ENCODE results near the gene LEKR1. TPM values are rescaled to one million over a fixed set of nuclear protein-coding genes. Genes with fewer than 3 reads are reported as not detected.

Gene LEKR1
- total RNA-seq, 1 donor from 2014 or later = 0.52 TPM

DNA sequence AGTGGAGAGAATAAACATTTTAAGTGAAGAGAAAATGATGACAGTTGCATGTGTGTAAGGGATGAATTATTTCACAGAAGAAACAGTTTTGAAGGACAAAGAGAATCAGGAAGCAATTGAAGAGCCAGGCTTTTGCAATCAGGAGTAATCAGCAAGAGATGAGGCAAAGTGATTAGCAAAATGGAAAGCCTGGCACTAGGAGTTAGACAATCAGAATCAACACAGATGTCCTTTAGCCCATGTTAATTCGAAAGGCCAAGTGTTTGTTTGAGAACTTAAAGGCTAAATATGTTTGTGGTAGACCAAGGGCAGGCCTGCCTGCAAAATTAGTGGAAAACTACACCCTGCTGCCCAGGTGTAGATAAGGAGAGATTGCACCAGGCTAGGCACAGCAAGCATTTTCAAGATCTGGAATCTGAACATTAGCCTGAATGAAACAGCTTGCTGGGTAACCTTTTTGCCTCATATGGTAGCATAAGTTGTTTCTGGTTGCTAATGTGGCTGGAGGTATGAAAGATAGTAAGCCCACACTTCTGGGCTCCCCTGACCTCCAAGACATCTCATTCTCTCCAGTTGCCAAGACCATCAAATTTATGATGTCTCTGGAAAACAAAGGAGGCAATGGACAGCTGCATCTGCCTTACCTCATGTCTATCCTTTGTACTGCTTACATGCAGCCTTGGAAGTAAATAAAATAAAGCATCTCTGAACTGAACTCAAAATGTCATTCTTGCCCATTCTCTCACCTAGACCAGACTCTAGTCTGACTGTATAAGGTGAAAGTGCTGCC is 22.0 kb upstream of the LEKR1 start:
- H3K27me3 ChIP-seq (ENCODE audit: control insufficient read depth in 3 of 3, insufficient read depth in 3 of 3, low read length in 3 of 3) = no peaks in the 10 kb centered on the region
- no peak overlapping the region for H3K4me3 ChIP-seq (ENCODE audit: low read length in 3 of 3)
- H3K9ac ChIP-seq (ENCODE audit: low read depth in 1 of 3, low read length in 3 of 3) = no peak overlapping the region
- H3K36me3 ChIP-seq (ENCODE audit: control insufficient read depth in 3 of 3, insufficient read depth in 3 of 3, low read length in 3 of 3) = no peaks in the 10 kb centered on the region
- no peak overlapping the region for H3K27ac ChIP-seq (ENCODE audit: low read depth, low read length)
- H3K9me3 ChIP-seq (ENCODE audit: control insufficient read depth in 3 of 3, low read length in 3 of 3) = no peaks in the 10 kb centered on the region
- H3K4me1 ChIP-seq (ENCODE audit: control insufficient read depth in 3 of 3, insufficient read depth in 3 of 3, low read length in 3 of 3) = no peaks in the 10 kb centered on the region

DNA sequence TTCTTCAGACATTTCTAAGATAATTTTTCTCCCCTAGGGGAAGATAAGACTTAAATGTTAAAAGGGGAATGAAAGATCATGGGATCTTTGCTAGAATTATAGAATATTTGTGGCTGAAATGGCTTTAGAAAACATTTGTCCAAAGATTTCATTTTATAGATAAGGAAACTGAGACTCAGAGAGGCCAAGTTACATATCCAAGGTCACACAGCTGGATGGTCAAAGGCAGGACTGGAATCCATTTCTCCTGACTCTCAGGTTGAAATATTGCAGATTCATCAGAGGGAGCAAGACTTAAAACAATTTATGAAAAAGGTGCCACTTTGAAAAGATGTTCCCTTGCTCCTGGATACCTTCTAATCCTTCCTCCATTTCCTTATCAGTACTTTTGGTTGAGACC is 19.5 kb upstream of the LEKR1 start:
- no peaks in the 10 kb centered on the region for H3K36me3 ChIP-seq (ENCODE audit: control insufficient read depth in 3 of 3, insufficient read depth in 3 of 3, low read length in 3 of 3)
- no peaks in the 10 kb centered on the region for H3K27me3 ChIP-seq (ENCODE audit: control insufficient read depth in 3 of 3, insufficient read depth in 3 of 3, low read length in 3 of 3)
- no peak overlapping the region for H3K27ac ChIP-seq (ENCODE audit: low read depth, low read length)
- no peaks in the 10 kb centered on the region for H3K9me3 ChIP-seq (ENCODE audit: control insufficient read depth in 3 of 3, low read length in 3 of 3)
- no peak overlapping the region for H3K9ac ChIP-seq (ENCODE audit: low read depth in 1 of 3, low read length in 3 of 3)
- H3K4me1 ChIP-seq (ENCODE audit: control insufficient read depth in 3 of 3, insufficient read depth in 3 of 3, low read length in 3 of 3) = peaks cover 0 to 4% (median 3%) of the 10 kb centered on the region in 3 donors
- no peak overlapping the region for H3K4me3 ChIP-seq (ENCODE audit: low read length in 3 of 3)

DNA sequence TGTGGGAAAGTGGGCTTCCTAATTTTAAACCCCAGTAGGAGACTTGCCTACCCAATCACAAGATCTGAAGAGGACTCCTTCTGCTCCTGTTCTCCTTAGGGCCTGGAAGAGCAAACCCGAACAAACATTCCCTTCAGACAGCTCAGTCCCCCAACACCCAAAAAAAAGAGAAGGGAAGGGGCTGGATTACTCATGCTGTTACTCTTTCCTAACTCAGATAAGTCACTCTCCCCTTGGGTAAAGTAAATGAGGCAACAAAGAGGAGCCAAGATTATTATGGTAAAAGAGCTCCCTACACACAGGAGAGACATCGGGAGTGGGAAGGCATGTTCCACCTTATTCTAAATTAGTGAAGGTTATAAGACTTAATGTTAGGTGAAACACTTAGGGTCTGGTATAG is 18.1 kb upstream of the LEKR1 start:
- Histone ChIP-seq H3K4me1 (ENCODE audit: control insufficient read depth in 3 of 3, insufficient read depth in 3 of 3, low read length in 3 of 3) (peaks cover 3 to 8% (median 8%) of the 10 kb centered on the region in 3 donors), H3K27ac (ENCODE audit: low read depth, low read length) (no peak overlapping the region), H3K9me3 (ENCODE audit: control insufficient read depth in 3 of 3, low read length in 3 of 3) (no peaks in the 10 kb centered on the region), H3K27me3 (ENCODE audit: control insufficient read depth in 3 of 3, insufficient read depth in 3 of 3, low read length in 3 of 3) (no peaks in the 10 kb centered on the region), H3K9ac (ENCODE audit: low read depth in 1 of 3, low read length in 3 of 3) (no peak overlapping the region), H3K36me3 (ENCODE audit: control insufficient read depth in 3 of 3, insufficient read depth in 3 of 3, low read length in 3 of 3) (no peaks in the 10 kb centered on the region), H3K4me3 (ENCODE audit: low read length in 3 of 3) (no peak overlapping the region)

DNA sequence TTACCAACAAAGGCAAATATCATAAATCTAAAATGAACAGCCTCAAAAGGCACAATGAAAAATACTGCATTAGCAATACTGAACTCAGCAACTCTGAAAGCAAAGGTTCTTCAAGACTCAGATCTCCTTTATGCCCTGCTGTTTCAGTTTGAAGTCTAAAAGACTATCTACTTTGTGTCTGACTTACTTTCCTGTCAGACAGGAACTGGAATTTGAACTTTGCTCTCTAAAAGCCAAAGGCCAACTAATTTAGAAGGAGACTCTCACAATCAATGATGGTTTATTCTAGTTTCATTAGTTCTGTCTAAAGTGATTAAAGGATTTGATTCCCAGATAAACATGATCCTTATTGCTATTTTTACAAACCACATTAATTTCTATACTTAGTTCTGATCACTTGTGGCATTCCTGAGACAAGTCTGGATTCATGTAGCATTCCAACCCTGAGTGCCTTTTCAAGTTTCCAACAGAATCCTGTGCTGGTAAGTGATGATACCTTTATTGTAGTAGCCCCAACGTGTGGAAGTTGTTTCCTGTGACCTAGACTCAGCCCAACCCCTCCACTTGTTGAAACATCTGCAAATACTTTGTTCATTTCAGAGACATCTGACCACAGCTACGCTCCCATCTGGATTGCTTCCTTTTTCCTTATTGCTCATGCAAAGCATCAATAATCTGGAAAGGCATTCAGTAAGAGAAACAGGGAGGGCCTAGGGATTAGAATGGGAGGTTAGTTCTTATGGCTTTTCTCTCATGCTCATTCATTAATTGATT is 14.9 kb upstream of the LEKR1 start:
- Histone ChIP-seq H3K9me3 (ENCODE audit: control insufficient read depth in 3 of 3, low read length in 3 of 3) (no peaks in the 10 kb centered on the region), H3K36me3 (ENCODE audit: control insufficient read depth in 3 of 3, insufficient read depth in 3 of 3, low read length in 3 of 3) (no peaks in the 10 kb centered on the region), H3K27ac (ENCODE audit: low read depth, low read length) (no peak overlapping the region), H3K4me3 (ENCODE audit: low read length in 3 of 3) (no peak overlapping the region), H3K4me1 (ENCODE audit: control insufficient read depth in 3 of 3, insufficient read depth in 3 of 3, low read length in 3 of 3) (peaks cover 6 to 14% (median 8%) of the 10 kb centered on the region in 3 donors), H3K27me3 (ENCODE audit: control insufficient read depth in 3 of 3, insufficient read depth in 3 of 3, low read length in 3 of 3) (no peaks in the 10 kb centered on the region), H3K9ac (ENCODE audit: low read depth in 1 of 3, low read length in 3 of 3) (no peak overlapping the region)

DNA sequence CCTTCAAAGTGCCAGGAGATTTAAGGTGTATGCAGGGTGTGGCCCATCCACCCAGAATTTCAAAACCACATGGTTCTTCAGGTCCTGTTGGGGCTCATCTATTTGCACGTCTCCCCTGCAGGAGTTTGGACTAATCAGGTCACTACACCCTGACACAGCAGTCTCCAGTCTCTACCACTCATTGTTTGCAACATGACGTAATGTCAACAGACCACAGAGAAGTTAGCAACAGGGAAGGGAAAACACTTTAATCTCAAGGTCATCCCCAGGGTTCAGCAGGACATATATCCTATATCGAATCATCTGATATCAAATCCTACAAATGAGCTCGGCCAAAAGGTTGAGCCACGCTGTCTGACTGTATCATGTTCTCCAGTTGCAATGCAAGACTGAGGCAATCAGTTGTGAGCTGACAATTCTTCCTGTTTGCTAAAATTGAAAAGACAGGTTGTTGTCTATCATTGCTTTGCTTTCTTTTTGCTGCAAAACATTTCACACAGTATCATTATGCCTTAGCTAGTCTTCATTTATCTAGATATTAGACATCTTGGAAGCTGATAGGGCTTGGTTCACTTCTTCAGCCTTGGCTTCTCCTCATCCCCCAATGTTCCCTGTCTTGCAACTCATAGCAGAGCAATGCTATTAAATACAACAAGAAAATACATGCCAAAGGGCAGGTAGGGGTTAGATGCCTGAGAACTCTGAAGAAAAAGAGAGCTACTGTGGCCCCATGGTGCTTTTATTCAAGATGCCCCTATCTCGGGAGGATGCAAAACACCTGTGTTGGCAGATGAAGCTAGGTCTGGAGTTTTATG is 13.4 kb upstream of the LEKR1 start:
- Histone ChIP-seq H3K9ac (ENCODE audit: low read depth in 1 of 3, low read length in 3 of 3) (no peak overlapping the region), H3K4me3 (ENCODE audit: low read length in 3 of 3) (no peak overlapping the region), H3K9me3 (ENCODE audit: control insufficient read depth in 3 of 3, low read length in 3 of 3) (no peaks in the 10 kb centered on the region), H3K27me3 (ENCODE audit: control insufficient read depth in 3 of 3, insufficient read depth in 3 of 3, low read length in 3 of 3) (no peaks in the 10 kb centered on the region), H3K36me3 (ENCODE audit: control insufficient read depth in 3 of 3, insufficient read depth in 3 of 3, low read length in 3 of 3) (no peaks in the 10 kb centered on the region), H3K27ac (ENCODE audit: low read depth, low read length) (peak overlapping the region; percentile 1), H3K4me1 (ENCODE audit: control insufficient read depth in 3 of 3, insufficient read depth in 3 of 3, low read length in 3 of 3) (peaks cover 6 to 17% (median 8%) of the 10 kb centered on the region in 3 donors)

DNA sequence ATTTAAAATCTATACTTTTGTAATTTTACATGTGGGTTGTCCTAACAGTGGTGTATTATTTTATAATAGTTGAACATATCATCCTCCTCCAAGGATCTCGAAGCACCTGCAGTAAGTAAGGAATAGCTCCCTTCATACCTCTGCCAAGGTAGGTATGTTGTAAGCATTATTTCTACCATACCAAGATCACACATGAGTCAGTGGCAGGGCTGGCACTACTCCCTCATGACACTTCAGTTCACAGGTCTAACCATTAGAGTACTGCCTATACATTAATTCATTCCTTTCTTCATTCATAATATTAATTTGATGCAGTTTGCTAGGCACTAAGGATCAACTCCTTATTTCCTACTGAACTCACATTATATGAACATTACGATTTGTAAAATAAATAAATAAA is 11.9 kb upstream of the LEKR1 start:
- Histone ChIP-seq H3K36me3 (ENCODE audit: control insufficient read depth in 3 of 3, insufficient read depth in 3 of 3, low read length in 3 of 3) (no peaks in the 10 kb centered on the region), H3K27ac (ENCODE audit: low read depth, low read length) (no peak overlapping the region), H3K4me1 (ENCODE audit: control insufficient read depth in 3 of 3, insufficient read depth in 3 of 3, low read length in 3 of 3) (peaks cover 6 to 23% (median 8%) of the 10 kb centered on the region in 3 donors), H3K27me3 (ENCODE audit: control insufficient read depth in 3 of 3, insufficient read depth in 3 of 3, low read length in 3 of 3) (no peaks in the 10 kb centered on the region), H3K9ac (ENCODE audit: low read depth in 1 of 3, low read length in 3 of 3) (no peak overlapping the region), H3K4me3 (ENCODE audit: low read length in 3 of 3) (no peak overlapping the region), H3K9me3 (ENCODE audit: control insufficient read depth in 3 of 3, low read length in 3 of 3) (no peaks in the 10 kb centered on the region)

DNA sequence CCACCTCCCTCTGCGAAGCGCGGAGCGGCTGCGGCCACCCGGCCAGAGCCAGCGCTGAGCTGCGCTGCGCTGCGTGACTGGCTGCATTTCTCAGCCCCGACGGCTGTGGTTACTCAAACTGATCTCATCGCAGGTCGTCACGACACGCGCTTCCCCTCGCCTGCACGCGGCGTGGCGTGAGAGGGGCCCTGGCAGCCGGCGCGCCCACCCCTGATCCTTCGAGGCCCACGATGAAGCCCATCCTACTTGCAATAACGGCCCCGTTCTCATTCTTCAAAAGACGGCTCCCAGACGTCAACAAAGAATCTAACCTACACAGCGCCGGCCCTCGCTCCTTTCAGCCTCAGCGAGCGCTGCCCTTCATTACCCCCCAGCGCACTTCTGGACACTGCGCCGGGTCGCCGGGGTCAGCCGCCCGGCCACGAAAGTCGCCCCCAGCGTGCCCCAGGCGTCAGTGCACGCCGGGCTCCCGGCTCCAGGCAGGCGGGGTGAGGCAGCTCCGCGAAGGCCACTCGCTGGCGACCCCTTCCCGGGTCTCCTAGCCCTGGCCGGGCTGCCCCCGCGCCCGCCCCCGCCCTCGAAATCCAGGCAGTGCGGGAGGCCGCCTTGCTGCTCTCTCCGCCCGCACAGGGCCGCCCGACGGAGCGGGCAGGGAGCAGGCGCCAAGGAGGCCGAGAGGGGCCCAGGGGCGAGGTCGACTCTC is 9.9 kb upstream of the LEKR1 start:
- Histone ChIP-seq H3K36me3 (ENCODE audit: control insufficient read depth in 3 of 3, insufficient read depth in 3 of 3, low read length in 3 of 3) (no peaks in the 10 kb centered on the region), H3K9me3 (ENCODE audit: control insufficient read depth in 3 of 3, low read length in 3 of 3) (no peaks in the 10 kb centered on the region), H3K4me1 (ENCODE audit: control insufficient read depth in 3 of 3, insufficient read depth in 3 of 3, low read length in 3 of 3) (peaks cover 6 to 23% (median 8%) of the 10 kb centered on the region in 3 donors), H3K27me3 (ENCODE audit: control insufficient read depth in 3 of 3, insufficient read depth in 3 of 3, low read length in 3 of 3) (no peaks in the 10 kb centered on the region), H3K27ac (ENCODE audit: low read depth, low read length) (peak overlapping the region; percentile 28), H3K9ac (ENCODE audit: low read depth in 1 of 3, low read length in 3 of 3) (peak overlapping the region; percentile 69 to 88 (median 86)), H3K4me3 (ENCODE audit: low read length in 3 of 3) (peak overlapping the region; percentile 74 to 85 (median 78))

DNA sequence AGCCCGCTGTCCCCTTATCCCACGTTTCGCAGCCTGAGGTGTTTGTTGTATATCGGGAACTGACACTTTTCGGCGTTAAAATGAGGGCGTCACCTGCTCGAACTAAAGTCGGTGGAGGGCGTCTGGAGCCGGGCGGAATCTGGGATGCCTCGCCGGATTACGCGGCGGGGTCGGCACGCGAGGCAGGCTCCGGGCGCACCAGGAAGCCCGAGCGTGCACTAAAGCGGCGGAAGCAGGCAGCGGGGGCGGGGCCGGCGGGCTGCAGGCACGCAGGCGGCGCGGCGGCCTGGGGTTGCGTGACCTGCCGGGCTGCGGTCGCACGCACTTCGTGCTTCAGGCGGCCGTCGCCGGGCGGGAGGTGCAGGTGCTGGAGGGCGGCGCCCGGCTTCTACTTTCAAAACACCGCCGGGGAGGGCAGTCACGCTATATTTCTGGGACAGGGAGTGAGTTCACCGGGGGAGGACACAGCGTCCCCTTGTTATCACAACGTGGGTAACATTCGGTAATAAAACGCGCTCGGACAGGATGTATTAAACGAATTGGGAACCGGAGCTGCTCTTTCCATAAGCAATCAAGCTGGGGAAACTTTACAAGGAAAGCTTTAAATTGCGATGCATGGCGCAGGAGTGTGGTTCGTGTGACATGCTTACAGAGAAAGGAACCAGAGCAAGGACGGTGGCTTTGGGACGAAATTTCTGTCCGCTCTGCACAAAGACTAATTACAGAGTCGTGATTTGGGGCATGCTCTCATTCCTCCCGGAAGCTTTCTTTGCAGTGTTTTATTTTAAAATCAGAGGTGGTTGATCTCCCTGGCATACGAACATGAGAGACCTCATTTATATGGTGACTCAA is 9.1 kb upstream of the LEKR1 start:
- Histone ChIP-seq H3K36me3 (ENCODE audit: control insufficient read depth in 3 of 3, insufficient read depth in 3 of 3, low read length in 3 of 3) (no peaks in the 10 kb centered on the region), H3K9me3 (ENCODE audit: control insufficient read depth in 3 of 3, low read length in 3 of 3) (no peaks in the 10 kb centered on the region), H3K4me1 (ENCODE audit: control insufficient read depth in 3 of 3, insufficient read depth in 3 of 3, low read length in 3 of 3) (peaks cover 2 to 23% (median 4%) of the 10 kb centered on the region in 3 donors)

More for the DNA sequence above, 9.1 kb upstream of the LEKR1 start:
- peak overlapping the region; percentile 28 for H3K27ac ChIP-seq (ENCODE audit: low read depth, low read length)
- peak overlapping the region; percentile 74 to 85 (median 78) for H3K4me3 ChIP-seq (ENCODE audit: low read length in 3 of 3)
- no peaks in the 10 kb centered on the region for H3K27me3 ChIP-seq (ENCODE audit: control insufficient read depth in 3 of 3, insufficient read depth in 3 of 3, low read length in 3 of 3)
- peak overlapping the region; percentile 69 to 88 (median 86) for H3K9ac ChIP-seq (ENCODE audit: low read depth in 1 of 3, low read length in 3 of 3)

Data from skeletal muscle tissue (tissue), 4 donors.